ENCODE measurements around the gene DHDH. TPM values are rescaled to one million over a fixed set of nuclear protein-coding genes. Genes with fewer than 3 reads are reported as not detected.

DHDH gene
- total and polyA plus RNA-seq, 2 of the 13 experiments (the other 11 are each of a cell fraction or from before 2014, with no cell fraction given): 0.13 to 0.91 TPM

DNA sequence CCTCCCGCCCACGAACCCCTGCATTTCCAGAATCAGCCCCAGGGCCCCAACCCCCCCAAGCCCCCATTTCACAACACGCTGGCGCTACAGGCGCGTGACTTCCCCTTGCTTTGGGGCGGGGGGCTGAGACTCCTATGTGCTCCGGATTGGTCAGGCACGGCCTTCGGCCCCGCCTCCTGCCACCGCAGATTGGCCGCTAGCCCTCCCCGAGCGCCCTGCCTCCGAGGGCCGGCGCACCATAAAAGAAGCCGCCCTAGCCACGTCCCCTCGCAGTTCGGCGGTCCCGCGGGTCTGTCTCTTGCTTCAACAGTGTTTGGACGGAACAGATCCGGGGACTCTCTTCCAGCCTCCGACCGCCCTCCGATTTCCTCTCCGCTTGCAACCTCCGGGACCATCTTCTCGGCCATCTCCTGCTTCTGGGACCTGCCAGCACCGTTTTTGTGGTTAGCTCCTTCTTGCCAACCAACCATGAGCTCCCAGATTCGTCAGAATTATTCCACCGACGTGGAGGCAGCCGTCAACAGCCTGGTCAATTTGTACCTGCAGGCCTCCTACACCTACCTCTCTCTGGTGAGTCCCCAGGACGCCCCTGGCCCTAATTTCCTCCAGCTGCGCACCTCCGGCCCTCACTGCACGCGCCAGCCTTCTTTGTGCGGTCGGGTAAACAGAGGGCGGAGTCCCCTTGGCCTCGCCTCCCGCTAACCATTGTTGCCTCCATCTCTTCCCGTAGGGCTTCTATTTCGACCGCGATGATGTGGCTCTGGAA, 31.7 kb downstream of the DHDH start, which contains the start of gene FTL (continued):
- TF ChIP-seq, protein P1, sequence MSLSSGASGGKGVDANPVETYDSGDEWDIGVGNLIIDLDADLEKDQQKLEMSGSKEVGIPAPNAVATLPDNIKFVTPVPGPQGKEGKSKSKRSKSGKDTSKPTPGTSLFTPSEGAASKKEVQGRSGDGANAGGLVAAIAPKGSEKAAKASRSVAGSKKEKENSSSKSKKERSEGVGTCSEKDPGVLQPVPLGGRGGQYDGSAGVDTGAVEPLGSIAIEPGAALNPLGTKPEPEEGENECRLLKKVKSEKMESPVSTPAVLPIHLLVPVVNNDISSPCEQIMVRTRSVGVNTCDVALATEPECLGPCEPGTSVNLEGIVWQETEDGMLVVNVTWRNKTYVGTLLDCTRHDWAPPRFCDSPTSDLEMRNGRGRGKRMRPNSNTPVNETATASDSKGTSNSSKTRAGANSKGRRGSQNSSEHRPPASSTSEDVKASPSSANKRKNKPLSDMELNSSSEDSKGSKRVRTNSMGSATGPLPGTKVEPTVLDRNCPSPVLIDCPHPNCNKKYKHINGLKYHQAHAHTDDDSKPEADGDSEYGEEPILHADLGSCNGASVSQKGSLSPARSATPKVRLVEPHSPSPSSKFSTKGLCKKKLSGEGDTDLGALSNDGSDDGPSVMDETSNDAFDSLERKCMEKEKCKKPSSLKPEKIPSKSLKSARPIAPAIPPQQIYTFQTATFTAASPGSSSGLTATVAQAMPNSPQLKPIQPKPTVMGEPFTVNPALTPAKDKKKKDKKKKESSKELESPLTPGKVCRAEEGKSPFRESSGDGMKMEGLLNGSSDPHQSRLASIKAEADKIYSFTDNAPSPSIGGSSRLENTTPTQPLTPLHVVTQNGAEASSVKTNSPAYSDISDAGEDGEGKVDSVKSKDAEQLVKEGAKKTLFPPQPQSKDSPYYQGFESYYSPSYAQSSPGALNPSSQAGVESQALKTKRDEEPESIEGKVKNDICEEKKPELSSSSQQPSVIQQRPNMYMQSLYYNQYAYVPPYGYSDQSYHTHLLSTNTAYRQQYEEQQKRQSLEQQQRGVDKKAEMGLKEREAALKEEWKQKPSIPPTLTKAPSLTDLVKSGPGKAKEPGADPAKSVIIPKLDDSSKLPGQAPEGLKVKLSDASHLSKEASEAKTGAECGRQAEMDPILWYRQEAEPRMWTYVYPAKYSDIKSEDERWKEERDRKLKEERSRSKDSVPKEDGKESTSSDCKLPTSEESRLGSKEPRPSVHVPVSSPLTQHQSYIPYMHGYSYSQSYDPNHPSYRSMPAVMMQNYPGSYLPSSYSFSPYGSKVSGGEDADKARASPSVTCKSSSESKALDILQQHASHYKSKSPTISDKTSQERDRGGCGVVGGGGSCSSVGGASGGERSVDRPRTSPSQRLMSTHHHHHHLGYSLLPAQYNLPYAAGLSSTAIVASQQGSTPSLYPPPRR (CRISPR knock-in tag; IDR thresholded peaks at IDR 0.05; ENCODE audit: borderline replicate concordance): peak; percentile 65
- TF ChIP-seq ZNF3 (CRISPR knock-in tag; IDR thresholded peaks at IDR 0.05) (peak; percentile 28; the same call in 1 of the 2 replicates), PHF8 (CRISPR knock-in tag; IDR thresholded peaks at IDR 0.05) (peak; percentile 36; the same call in 1 of the 2 replicates), NR2F2 (IDR thresholded peaks at IDR 0.05; ENCODE audit: borderline replicate concordance, low read depth) (peak; percentile 53; the same call in 1 of the 2 replicates), SPEN (CRISPR knock-in tag; IDR thresholded peaks at IDR 0.05; ENCODE audit: low read depth) (0 out of 2 replicates have a peak, but pooled peaks have one; percentile 67), KMT2A (CRISPR knock-in tag; IDR thresholded peaks at IDR 0.05) (peak; percentile 67), ZNF557 (CRISPR knock-in tag; IDR thresholded peaks at IDR 0.05) (peak; percentile 97), HOXA5 (CRISPR knock-in tag; IDR thresholded peaks at IDR 0.05) (peak; percentile 97), ZNF547 (CRISPR knock-in tag; IDR thresholded peaks at IDR 0.05) (peak; percentile 90), KLF12 (CRISPR knock-in tag; IDR thresholded peaks at IDR 0.05; ENCODE audit: borderline replicate concordance) (peak; percentile 97), ZNF775 (CRISPR knock-in tag; IDR thresholded peaks at IDR 0.05; ENCODE audit: borderline replicate concordance) (peak; percentile 60; the same call in 1 of the 2 replicates), ZFY (CRISPR knock-in tag; IDR thresholded peaks at IDR 0.05) (peak; percentile 41; the same call in 1 of the 2 replicates), ZNF670 (CRISPR knock-in tag; IDR thresholded peaks at IDR 0.05; ENCODE audit: borderline replicate concordance) (peak; percentile 25; the same call in 1 of the 2 replicates), MBD4 (IDR thresholded peaks at IDR 0.05; ENCODE audit: borderline replicate concordance, low read length) (peak; percentile 78; the same call in 1 of the 2 replicates), ZNF234 (CRISPR knock-in tag; conservative IDR thresholded peaks at IDR 0.05) (peak; percentile 87)
- TF ChIP-seq, protein P2, sequence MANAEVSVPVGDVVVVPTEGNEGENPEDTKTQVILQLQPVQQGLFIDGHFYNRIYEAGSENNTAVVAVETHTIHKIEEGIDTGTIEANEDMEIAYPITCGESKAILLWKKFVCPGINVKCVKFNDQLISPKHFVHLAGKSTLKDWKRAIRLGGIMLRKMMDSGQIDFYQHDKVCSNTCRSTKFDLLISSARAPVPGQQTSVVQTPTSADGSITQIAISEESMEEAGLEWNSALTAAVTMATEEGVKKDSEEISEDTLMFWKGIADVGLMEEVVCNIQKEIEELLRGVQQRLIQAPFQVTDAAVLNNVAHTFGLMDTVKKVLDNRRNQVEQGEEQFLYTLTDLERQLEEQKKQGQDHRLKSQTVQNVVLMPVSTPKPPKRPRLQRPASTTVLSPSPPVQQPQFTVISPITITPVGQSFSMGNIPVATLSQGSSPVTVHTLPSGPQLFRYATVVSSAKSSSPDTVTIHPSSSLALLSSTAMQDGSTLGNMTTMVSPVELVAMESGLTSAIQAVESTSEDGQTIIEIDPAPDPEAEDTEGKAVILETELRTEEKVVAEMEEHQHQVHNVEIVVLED (CRISPR knock-in tag; IDR thresholded peaks at IDR 0.05; ENCODE audit: borderline replicate concordance): peak; percentile 68; the same call in 1 of the 2 replicates
- TF ChIP-seq, protein P3, sequence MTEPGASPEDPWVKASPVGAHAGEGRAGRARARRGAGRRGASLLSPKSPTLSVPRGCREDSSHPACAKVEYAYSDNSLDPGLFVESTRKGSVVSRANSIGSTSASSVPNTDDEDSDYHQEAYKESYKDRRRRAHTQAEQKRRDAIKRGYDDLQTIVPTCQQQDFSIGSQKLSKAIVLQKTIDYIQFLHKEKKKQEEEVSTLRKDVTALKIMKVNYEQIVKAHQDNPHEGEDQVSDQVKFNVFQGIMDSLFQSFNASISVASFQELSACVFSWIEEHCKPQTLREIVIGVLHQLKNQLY (CRISPR knock-in tag; IDR thresholded peaks at IDR 0.05): peak; percentile 19; the same call in 1 of the 2 replicates
- TF ChIP-seq, protein P4, sequence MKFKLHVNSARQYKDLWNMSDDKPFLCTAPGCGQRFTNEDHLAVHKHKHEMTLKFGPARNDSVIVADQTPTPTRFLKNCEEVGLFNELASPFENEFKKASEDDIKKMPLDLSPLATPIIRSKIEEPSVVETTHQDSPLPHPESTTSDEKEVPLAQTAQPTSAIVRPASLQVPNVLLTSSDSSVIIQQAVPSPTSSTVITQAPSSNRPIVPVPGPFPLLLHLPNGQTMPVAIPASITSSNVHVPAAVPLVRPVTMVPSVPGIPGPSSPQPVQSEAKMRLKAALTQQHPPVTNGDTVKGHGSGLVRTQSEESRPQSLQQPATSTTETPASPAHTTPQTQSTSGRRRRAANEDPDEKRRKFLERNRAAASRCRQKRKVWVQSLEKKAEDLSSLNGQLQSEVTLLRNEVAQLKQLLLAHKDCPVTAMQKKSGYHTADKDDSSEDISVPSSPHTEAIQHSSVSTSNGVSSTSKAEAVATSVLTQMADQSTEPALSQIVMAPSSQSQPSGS (CRISPR knock-in tag; IDR thresholded peaks at IDR 0.05): peak; percentile 76
- TF ChIP-seq, protein P5, sequence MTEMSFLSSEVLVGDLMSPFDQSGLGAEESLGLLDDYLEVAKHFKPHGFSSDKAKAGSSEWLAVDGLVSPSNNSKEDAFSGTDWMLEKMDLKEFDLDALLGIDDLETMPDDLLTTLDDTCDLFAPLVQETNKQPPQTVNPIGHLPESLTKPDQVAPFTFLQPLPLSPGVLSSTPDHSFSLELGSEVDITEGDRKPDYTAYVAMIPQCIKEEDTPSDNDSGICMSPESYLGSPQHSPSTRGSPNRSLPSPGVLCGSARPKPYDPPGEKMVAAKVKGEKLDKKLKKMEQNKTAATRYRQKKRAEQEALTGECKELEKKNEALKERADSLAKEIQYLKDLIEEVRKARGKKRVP (CRISPR knock-in tag; IDR thresholded peaks at IDR 0.05): peak in 1 of 2 experiments; percentile 78; a peak in 2 of 4 replicates
